Spleen (tissue), 11 donors: ENCODE measurements around the gene FMNL3. TPM values are rescaled to one million over a fixed set of nuclear protein-coding genes. Genes with fewer than 3 reads are reported as not detected.

ENCODE experiments used
- DNase-seq: peaks from one replicate; pipeline ENCODE4 v3.0.0-alpha.2; 2020
- H3K27ac ChIP-seq, 8 donors: fragments of 200-600 bp; sonication (generic) in 7 of 8; 1 replicate in 4 of 8; 2 replicates in 4 of 8; pipeline versions ENCODE4 v1.5.0 to v1.8.0; 2016 to 2021; ENCODE audit warnings: inconsistent platforms in 4 of 8, mild to moderate bottlenecking in 4 of 8, moderate library complexity in 1 of 8
- H3K27me3 ChIP-seq, 7 donors: fragments of 200-600 bp; sonication (generic) in 6 of 7; replicated peaks in 1 of 7; 1 replicate in 4 of 7; 2 replicates in 3 of 7; pipeline versions ENCODE4 v1.5.0 to v1.8.0; 2016 to 2021; ENCODE audit warnings: inconsistent platforms in 3 of 7, mild to moderate bottlenecking in 1 of 7
- H3K36me3 ChIP-seq, 6 donors: fragments of 200-600 bp; sonication (generic) in 5 of 6; 1 replicate in 4 of 6; 2 replicates in 2 of 6; pipeline versions ENCODE4 v1.5.0 to v1.8.0; 2016 to 2021; ENCODE audit warnings: inconsistent platforms in 2 of 6
- H3K4me1 ChIP-seq, 6 donors: fragments of 200-600 bp; sonication (generic) in 5 of 6; 1 replicate in 3 of 6; 2 replicates in 3 of 6; pipeline versions ENCODE4 v1.5.0 to v1.8.0; 2016 to 2021; ENCODE audit warnings: inconsistent platforms in 3 of 6
- H3K4me3 ChIP-seq, 8 donors: fragments of 200-600 bp; sonication (generic) in 7 of 8; 1 replicate in 4 of 8; 2 replicates in 4 of 8; pipeline versions ENCODE4 v1.5.0 to v1.8.0; 2016 to 2021; ENCODE audit warnings: inconsistent platforms in 4 of 8, mild to moderate bottlenecking in 4 of 8, moderate library complexity in 2 of 8
- H3K9me3 ChIP-seq, 8 donors: fragments of 200-600 bp; sonication (generic) in 7 of 8; 1 replicate in 4 of 8; 2 replicates in 4 of 8; pipeline versions ENCODE4 v1.5.0 to v1.8.0; 2016 to 2021; ENCODE audit warnings: inconsistent platforms in 4 of 8
- POLR2A ChIP-seq, 3 donors: fragments of 450-650 bp; IDR thresholded peaks; one replicate each; pipeline ENCODE4 v1.5.1; 2017; ENCODE audit warnings: antibody characterized with exemption in 3 of 3, mild to moderate bottlenecking in 1 of 3
- POLR2AphosphoS5 ChIP-seq, 3 donors: sonication (generic); formaldehyde crosslinking; IDR thresholded peaks; one replicate each; pipeline ENCODE4 v1.5.1; 2017; ENCODE audit warnings: antibody characterized with exemption in 3 of 3
- WGBS, 5 donors: extraction: QIAGEN DNeasy Blood & Tissue Kit in 3 of 5; methylation state at CpG; one replicate each; pipeline versions ENCODE4 v1.1.5 to v1.1.7; 2013 to 2018; 5-methylcytosine and 5-hydroxymethylcytosine counted together
- intact Hi-C: fragments of 100-400 bp; cut with DNase I; formaldehyde crosslinking; loops from one replicate; pipeline ENCODE4 v1.15.0; 2023; ENCODE audit warnings: low total_unique reads
- polyA plus RNA-seq, 3 donors: library from polyadenylated mRNA; stranded (reverse); fragments of 200-250 nt; gene quantifications; one replicate each; pipeline ENCODE4 v1.2.1, GENCODE V29; 2013
- total RNA-seq, 7 donors: library from RNA; depleted of rRNA in 3 of 7; stranded (reverse); fragments of >200 nt in 3 of 7; fragmentation: NEBNext Ultra II Directional in 4 of 7; extraction: Animal tissue kit (Norgen Biotek cat#: 25700) in 4 of 7; gene quantifications; one replicate each; pipeline versions ENCODE4 v1.1.0 to v1.2.1, GENCODE V29; 2016 to 2021
- TF ChIP-seq, protein P1 (sequence below), 11 experiments: fragments of 200-600 bp in 7 of 11; fragments of 450-650 bp in 4 of 11; sonication (generic) in 4 of 11; IDR thresholded peaks in 8 of 11; conservative IDR thresholded peaks in 3 of 11; 1 replicate in 7 of 11; 2 replicates in 4 of 11; pipeline versions ENCODE4 v1.4.0 to v1.8.0; 2016 to 2021; ENCODE audit warnings: antibody characterized with exemption in 11 of 11, inconsistent platforms in 4 of 11, mild to moderate bottlenecking in 1 of 11
- donor health status: healthy with polysubstance abuse.
- donor health status: DM: no; HTN: no; CAD: no; lungs with moderate emphysema.
- donor health status: DM: no; HTN: no; CAD: no.
- donor health status: Bipolar disorder and iron deficiency.
- donor health status: healthy.
- donor health status: DM: no; HTN: no; CAD: no.
- donor health status: DM: yes; HTN: yes; CAD: no.

FMNL3 gene
- total and polyA plus RNA-seq, 10 donors: 8.6 to 46.9 (median 27.3) TPM

DNA sequence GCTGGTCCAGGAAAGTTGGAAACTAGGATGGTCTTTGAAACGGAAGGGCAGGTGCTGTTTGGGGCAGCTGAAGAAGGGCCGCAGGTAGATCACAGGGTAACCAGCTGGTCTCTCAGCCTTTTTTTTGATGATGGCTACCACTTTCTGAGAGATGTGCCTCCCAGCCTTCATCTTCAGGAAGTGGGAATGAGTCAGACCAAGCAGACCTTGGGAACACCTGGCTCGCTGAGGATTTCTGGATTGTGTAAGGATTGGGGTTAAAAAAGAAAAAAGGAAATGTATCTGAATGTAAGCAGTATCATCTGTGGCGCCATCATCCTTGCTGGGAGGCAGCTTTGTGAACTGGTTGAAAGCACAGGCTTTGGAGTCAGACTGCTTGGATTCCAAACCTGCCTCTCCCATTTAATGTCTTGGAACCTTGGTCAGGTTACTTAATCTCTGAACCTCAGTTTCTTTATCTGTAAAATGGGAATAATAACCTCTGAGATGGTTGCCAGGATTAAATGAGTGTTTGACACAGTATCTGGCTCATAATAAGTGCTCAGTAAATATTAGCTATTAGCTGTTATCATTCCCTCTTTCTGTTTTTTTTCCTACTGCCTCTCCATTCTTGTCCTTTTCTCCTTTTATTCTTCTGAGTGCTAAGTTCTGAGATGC lies 82.2 kb downstream of the FMNL3 start:
- Histone ChIP-seq H3K4me1 (peaks cover 12 to 34% (median 23%) of the 10 kb centered on the region in 6 donors), H3K36me3 (no peaks in the 10 kb centered on the region), H3K9me3 (no peaks in the 10 kb centered on the region), H3K4me3 (no peak overlapping the region), H3K27ac (peak overlapping the region in 2 of 8 donors; percentile 23 to 82), H3K27me3 (peaks cover 0 to 6% (median 0%) of the 10 kb centered on the region in 7 donors)
- intact Hi-C loops: no loop called here
- no peak for DNase-seq
- TF ChIP-seq POLR2A (IDR thresholded peaks at IDR 0.05) (no peak), POLR2AphosphoS5 (IDR thresholded peaks at IDR 0.05) (no peak)
- TF ChIP-seq, protein P1, sequence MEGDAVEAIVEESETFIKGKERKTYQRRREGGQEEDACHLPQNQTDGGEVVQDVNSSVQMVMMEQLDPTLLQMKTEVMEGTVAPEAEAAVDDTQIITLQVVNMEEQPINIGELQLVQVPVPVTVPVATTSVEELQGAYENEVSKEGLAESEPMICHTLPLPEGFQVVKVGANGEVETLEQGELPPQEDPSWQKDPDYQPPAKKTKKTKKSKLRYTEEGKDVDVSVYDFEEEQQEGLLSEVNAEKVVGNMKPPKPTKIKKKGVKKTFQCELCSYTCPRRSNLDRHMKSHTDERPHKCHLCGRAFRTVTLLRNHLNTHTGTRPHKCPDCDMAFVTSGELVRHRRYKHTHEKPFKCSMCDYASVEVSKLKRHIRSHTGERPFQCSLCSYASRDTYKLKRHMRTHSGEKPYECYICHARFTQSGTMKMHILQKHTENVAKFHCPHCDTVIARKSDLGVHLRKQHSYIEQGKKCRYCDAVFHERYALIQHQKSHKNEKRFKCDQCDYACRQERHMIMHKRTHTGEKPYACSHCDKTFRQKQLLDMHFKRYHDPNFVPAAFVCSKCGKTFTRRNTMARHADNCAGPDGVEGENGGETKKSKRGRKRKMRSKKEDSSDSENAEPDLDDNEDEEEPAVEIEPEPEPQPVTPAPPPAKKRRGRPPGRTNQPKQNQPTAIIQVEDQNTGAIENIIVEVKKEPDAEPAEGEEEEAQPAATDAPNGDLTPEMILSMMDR (IDR thresholded peaks at IDR 0.05 in 8 of 11, conservative IDR thresholded peaks at IDR 0.05 in 3 of 11): no peak
- 50 to 73% (median 55%) methylated on average over 4 of the region's 4 CpGs for WGBS, 5 donors

DNA sequence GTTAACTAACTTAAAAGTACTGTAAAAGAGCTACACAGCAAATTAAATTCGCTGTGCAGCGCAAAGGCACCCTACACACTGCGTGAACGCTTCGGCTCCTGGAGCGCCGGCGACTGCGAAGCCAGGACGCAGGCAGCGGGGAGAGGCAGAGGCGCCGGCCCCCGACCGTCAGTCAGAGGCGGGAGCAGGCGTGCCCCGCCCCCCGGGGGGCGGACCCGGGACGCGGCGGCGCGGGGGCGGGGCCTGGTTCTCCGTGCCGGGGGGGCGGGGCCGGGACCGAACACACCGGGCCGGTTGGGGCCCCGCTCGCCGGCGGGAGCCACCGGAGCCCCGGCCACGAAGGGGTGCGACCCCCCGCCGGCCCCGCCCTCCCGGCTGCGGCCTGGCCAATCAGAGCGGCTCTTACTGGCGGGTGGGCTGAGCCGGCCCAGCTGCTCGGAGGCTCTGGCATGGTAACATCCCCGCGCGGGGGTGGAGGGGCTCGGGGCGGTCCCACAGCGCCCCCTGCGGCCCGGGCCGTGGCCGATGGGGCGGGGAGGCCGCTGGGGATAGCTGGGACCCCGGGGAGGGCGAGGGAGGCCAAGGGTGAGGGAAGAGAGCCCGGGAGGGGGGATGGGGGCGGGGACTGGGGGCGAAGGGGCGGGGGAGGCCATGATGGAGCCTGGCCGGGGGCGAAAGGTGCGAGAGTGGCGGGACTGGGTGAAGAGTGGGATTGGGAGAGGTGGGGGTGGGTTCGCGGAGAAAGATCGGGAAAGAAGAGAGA lies 83.9 kb downstream of the FMNL3 start, which contains the start of gene PRPF40B:
TSS of gene PRPF40B (plus strand) at position 420 of the 763 bp plus-strand sequence. CDS start at position 450, 30 bp downstream.
- Histone ChIP-seq H3K27me3 (peaks cover 0 to 6% (median 0%) of the 10 kb centered on the region in 7 donors), H3K4me1 (peaks cover 12 to 34% (median 23%) of the 10 kb centered on the region in 6 donors), H3K27ac (peak within 1 kb of the TSS; percentile 49 to 87 (median 80)), H3K4me3 (peak within 1 kb of the TSS; percentile 52 to 81 (median 60)), H3K36me3 (no peaks in the 10 kb centered on the region), H3K9me3 (no peaks in the 10 kb centered on the region)
- intact Hi-C loops: no loop called here
- TF ChIP-seq POLR2A (IDR thresholded peaks at IDR 0.05) (peak in 1 of 3 donors; percentile 77), POLR2AphosphoS5 (IDR thresholded peaks at IDR 0.05) (peak; percentile 92 to 96 (median 96))
- TF ChIP-seq, protein P1 (IDR thresholded peaks at IDR 0.05 in 8 of 11, conservative IDR thresholded peaks at IDR 0.05 in 3 of 11): peak in 8 of 11 experiments; percentile 33 to 74 (median 64)
- DNase-seq: peak; percentile 96
- WGBS, 5 donors: 1 to 4% (median 2%) methylated on average over 21 to 76 of the region's 76 CpGs

DNA sequence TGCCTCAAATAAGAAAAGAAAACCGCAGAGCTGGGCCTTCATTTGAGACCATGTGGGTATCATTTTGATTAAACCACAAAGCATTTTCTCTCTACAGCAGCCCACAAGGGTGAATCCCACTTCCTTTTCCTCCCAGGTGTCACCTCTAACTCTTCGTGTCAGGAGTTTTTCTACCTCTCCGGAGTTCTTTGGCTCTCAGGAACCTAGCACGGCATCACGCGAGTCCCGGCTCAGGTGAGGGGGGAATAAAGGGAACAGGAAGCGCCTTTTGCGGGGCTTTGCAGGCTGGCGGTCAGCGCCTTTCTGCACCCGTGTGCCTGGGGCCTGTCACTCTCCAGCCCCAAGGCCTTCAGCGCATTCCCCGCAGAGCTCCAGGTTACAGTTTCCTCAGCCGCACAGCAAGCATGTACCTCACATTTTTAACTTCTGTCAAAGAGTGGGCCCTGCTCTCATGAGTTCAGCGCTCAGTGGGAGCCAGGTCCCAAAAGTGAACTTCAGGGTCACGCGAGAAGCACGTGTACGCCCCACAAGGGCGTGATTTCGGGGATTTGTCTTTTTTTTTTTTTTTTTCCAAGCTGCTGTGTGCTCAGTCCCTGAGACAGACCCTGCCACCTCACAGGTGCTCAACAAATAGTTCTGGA lies 84.6 kb downstream of the FMNL3 start:
- intact Hi-C loops: no loop called here
- H3K36me3 ChIP-seq: no peaks in the 10 kb centered on the region
- peaks cover 0 to 9% (median 0%) of the 10 kb centered on the region in 7 donors for H3K27me3 ChIP-seq
- no peak for DNase-seq
- WGBS, 5 donors: 0 to 2% (median 1%) methylated on average over 22 of the region's 22 CpGs
- peaks cover 12 to 34% (median 23%) of the 10 kb centered on the region in 6 donors for H3K4me1 ChIP-seq
- peak overlapping the region; percentile 49 to 87 (median 80) for H3K27ac ChIP-seq
- no peaks in the 10 kb centered on the region for H3K9me3 ChIP-seq
- no peak for TF ChIP-seq POLR2AphosphoS5 (IDR thresholded peaks at IDR 0.05)
- TF ChIP-seq POLR2A (IDR thresholded peaks at IDR 0.05): no peak
- TF ChIP-seq, protein P1 (IDR thresholded peaks at IDR 0.05 in 8 of 11, conservative IDR thresholded peaks at IDR 0.05 in 3 of 11): no peak
- peak overlapping the region; percentile 52 to 81 (median 60) for H3K4me3 ChIP-seq
